Body of pancreas (tissue), 4 donors: ENCODE results near the gene DEFB112. TPM values are rescaled to one million over a fixed set of nuclear protein-coding genes. Genes with fewer than 3 reads are reported as not detected.

Experiments used
- ATAC-seq: fragments of 150-250 bp; one replicate; pipeline ENCODE4 v1.9.1; 2016
- DNase-seq, 4 donors: peaks; one replicate each; pipeline ENCODE4 v3.0.0-alpha.2; 2019
- H3K27ac ChIP-seq, 4 donors: fragments of 200-600 bp; sonication (generic); 1 replicate in 3 of 4; 2 replicates in 1 of 4; pipeline versions ENCODE4 v1.5.1 to v1.6.1; 2016 to 2019; ENCODE audit warnings: mild to moderate bottlenecking in 1 of 4, mixed read lengths in 1 of 4, moderate library complexity in 1 of 4
- H3K27me3 ChIP-seq, 2 donors: fragments of 200-600 bp; sonication (generic); one replicate each; pipeline ENCODE4 v1.6.0; 2016; ENCODE audit warnings: mild to moderate bottlenecking in 1 of 2
- H3K36me3 ChIP-seq, 2 donors: fragments of 200-600 bp; sonication (generic); replicated peaks in 1 of 2; 2 replicates each; pipeline ENCODE4 v1.5.1; 2016; ENCODE audit warnings: low read depth in 2 of 2; ENCODE audit not compliant: insufficient read depth in 1 of 2
- H3K4me1 ChIP-seq: fragments of 200-600 bp; sonication (generic); one replicate; pipeline ENCODE4 v1.6.0; 2016
- H3K4me3 ChIP-seq, 2 donors: fragments of 200-600 bp; sonication (generic); 1 replicate in 1 of 2; 2 replicates in 1 of 2; pipeline ENCODE4 v1.5.1; 2016 to 2019
- H3K9me3 ChIP-seq, 3 donors: fragments of 200-600 bp; sonication (generic); 1 replicate in 2 of 3; 2 replicates in 1 of 3; pipeline ENCODE4 v1.5.1; 2016
- CTCF ChIP-seq, 7 experiments: fragments of 450-650 bp in 4 of 7; fragments of 200-600 bp in 3 of 7; sonication (generic) in 3 of 7; IDR thresholded peaks; one replicate each; pipeline ENCODE4 v1.5.1; 2016 to 2019; ENCODE audit warnings: antibody characterized with exemption in 7 of 7
- POLR2A ChIP-seq, 3 donors: fragments of 450-650 bp; IDR thresholded peaks; one replicate each; pipeline ENCODE4 v1.6.1; 2016; ENCODE audit warnings: antibody characterized with exemption in 3 of 3, mild to moderate bottlenecking in 2 of 3
- WGBS, 2 donors: methylation state at CpG; one replicate each; pipeline ENCODE4 v1.1.5; 2017; 5-methylcytosine and 5-hydroxymethylcytosine counted together
- intact Hi-C: fragments of 100-400 bp; cut with DNase I; formaldehyde crosslinking; loops from one replicate; pipeline ENCODE4 v1.15.1; 2023
- total RNA-seq, 2 donors: library from RNA; depleted of rRNA; stranded (reverse); fragments of >200 nt; gene quantifications; one replicate each; pipeline ENCODE4 v1.1.0, GENCODE V29; 2016

DEFB112 gene
- total RNA-seq, 2 donors from 2014 or later: not detected

- Histone ChIP-seq H3K27me3 (no peaks in the 10 kb centered on the region), H3K4me1 (no peaks in the 10 kb centered on the region), H3K4me3 (no peak overlapping the region), H3K9me3 (no peaks in the 10 kb centered on the region), H3K27ac (no peak overlapping the region), H3K36me3 (no peaks in the 10 kb centered on the region)
- 0% methylated on average over 1 of the region's 1 CpG for WGBS, 2 donors
- intact Hi-C loops: no loop called here
- TF ChIP-seq POLR2A (IDR thresholded peaks at IDR 0.05) (no peak), CTCF (IDR thresholded peaks at IDR 0.05) (no peak)
- no peak for ATAC-seq
- no peak for DNase-seq
Observed at GRCh38 chr6:50077385-50077784, 27.7 kb upstream of the DEFB112 start.

GRCh38 chr6:50076431-50076830 lies 26.7 kb upstream of the DEFB112 start:
- Histone ChIP-seq H3K27me3 (no peaks in the 10 kb centered on the region), H3K4me1 (no peaks in the 10 kb centered on the region), H3K27ac (no peak overlapping the region), H3K4me3 (no peak overlapping the region), H3K9me3 (no peaks in the 10 kb centered on the region), H3K36me3 (no peaks in the 10 kb centered on the region)
- intact Hi-C loops: no loop called here
- TF ChIP-seq CTCF (IDR thresholded peaks at IDR 0.05) (no peak), POLR2A (IDR thresholded peaks at IDR 0.05) (no peak)
- ATAC-seq (no peak), DNase-seq (no peak)
- 45 to 48% methylated on average over 4 of the region's 4 CpGs for WGBS, 2 donors

GRCh38 chr6:50071921-50072320 lies 22.2 kb upstream of the DEFB112 start:
- DNase-seq: no peak
- WGBS, 2 donors: 64 to 80% methylated on average over 1 of the region's 1 CpG
- TF ChIP-seq POLR2A (IDR thresholded peaks at IDR 0.05): no peak
- TF ChIP-seq CTCF (IDR thresholded peaks at IDR 0.05): no peak
- intact Hi-C loops: no loop called here
- Histone ChIP-seq H3K4me3 (no peak overlapping the region), H3K36me3 (no peaks in the 10 kb centered on the region), H3K4me1 (no peaks in the 10 kb centered on the region), H3K27me3 (no peaks in the 10 kb centered on the region), H3K9me3 (no peaks in the 10 kb centered on the region), H3K27ac (no peak overlapping the region)
- no peak for ATAC-seq

GRCh38 chr6:50070101-50070500 lies 20.4 kb upstream of the DEFB112 start:
- Histone ChIP-seq H3K27me3 (no peaks in the 10 kb centered on the region), H3K36me3 (no peaks in the 10 kb centered on the region), H3K4me3 (no peak overlapping the region), H3K4me1 (no peaks in the 10 kb centered on the region), H3K27ac (no peak overlapping the region), H3K9me3 (no peaks in the 10 kb centered on the region)
- no peak for ATAC-seq
- DNase-seq: no peak
- TF ChIP-seq POLR2A (IDR thresholded peaks at IDR 0.05): no peak
- TF ChIP-seq CTCF (IDR thresholded peaks at IDR 0.05): no peak
- WGBS, 2 donors: 45 to 66% methylated on average over 2 of the region's 2 CpGs
- intact Hi-C loops: no loop called here

- WGBS, 2 donors: 4 to 9% methylated on average over 2 of the region's 2 CpGs
- Histone ChIP-seq H3K4me3 (no peak overlapping the region), H3K4me1 (no peaks in the 10 kb centered on the region), H3K36me3 (no peaks in the 10 kb centered on the region), H3K27me3 (no peaks in the 10 kb centered on the region), H3K9me3 (peaks cover 0 to 3% (median 0%) of the 10 kb centered on the region in 3 donors), H3K27ac (no peak overlapping the region)
- TF ChIP-seq POLR2A (IDR thresholded peaks at IDR 0.05) (no peak), CTCF (IDR thresholded peaks at IDR 0.05) (no peak)
- intact Hi-C loops: no loop called here
- DNase-seq (no peak), ATAC-seq (no peak)
Observed at GRCh38 chr6:50062051-50062450, 12.3 kb upstream of the DEFB112 start.
